ENCODE measurements around the gene SZRD1.

Gene SZRD1

GRCh38 chr1:16367968-16368890 lies 1.2 kb downstream of the SZRD1 start:
- no peak for DNase-seq

- DNase-seq = no peak
Measured at GRCh38 chr1:16369821-16370220, 2.8 kb downstream of the SZRD1 start.

- DNase-seq = no peak
Measured at GRCh38 chr1:16371725-16372124, 4.7 kb downstream of the SZRD1 start.

- no peak for DNase-seq
Measured at GRCh38 chr1:16372535-16373285, 5.7 kb downstream of the SZRD1 start.

- no peak for DNase-seq
Measured at GRCh38 chr1:16374266-16374665, 7.2 kb downstream of the SZRD1 start.

GRCh38 chr1:16375521-16376340 lies 8.7 kb downstream of the SZRD1 start:
- DNase-seq = no peak

- no peak for DNase-seq
Measured at GRCh38 chr1:16376971-16377370, 9.9 kb downstream of the SZRD1 start.

GRCh38 chr1:16378443-16378842 lies 11.4 kb downstream of the SZRD1 start:
- no peak for DNase-seq

GRCh38 chr1:16380868-16381267 lies 13.8 kb downstream of the SZRD1 start:
- DNase-seq = no peak

GRCh38 chr1:16383888-16384287 lies 16.8 kb downstream of the SZRD1 start:
- no peak for DNase-seq

- DNase-seq = no peak
Measured at GRCh38 chr1:16385659-16386453, 18.8 kb downstream of the SZRD1 start.

- no peak for DNase-seq
Measured at GRCh38 chr1:16386454-16387113, 19.5 kb downstream of the SZRD1 start.

GRCh38 chr1:16387201-16388188 lies 20.5 kb downstream of the SZRD1 start:
- DNase-seq = no peak

- DNase-seq = no peak
Measured at GRCh38 chr1:16391411-16391810, 24.4 kb downstream of the SZRD1 start.

- no peak for DNase-seq
Measured at GRCh38 chr1:16392740-16393569, 25.9 kb downstream of the SZRD1 start.

GRCh38 chr1:16393570-16394521 lies 26.8 kb downstream of the SZRD1 start:
- DNase-seq = no peak

GRCh38 chr1:16394977-16395376 lies 27.9 kb downstream of the SZRD1 start:
- no peak for DNase-seq

- DNase-seq = no peak
Measured at GRCh38 chr1:16396591-16396990, 29.5 kb downstream of the SZRD1 start.

Measured in stimulated activated CD4-positive, alpha-beta T cell treated with anti-CD3 and anti-CD28 coated beads, Interleukin-4, amount 100 ng/mL, for 1 hour (primary cell).